CD4-positive, alpha-beta T cell treated with Interleukin-10 for 1 hour (primary cell): ENCODE measurements around the gene CELSR1.
A peak's percentile ranks its signal among the peaks of the same experiment; 100 is the strongest.

ENCODE experiments used
- DNase-seq: peaks from one replicate; pipeline ENCODE4 v3.0.0-alpha.2; 2020

The CELSR1 gene

DNA sequence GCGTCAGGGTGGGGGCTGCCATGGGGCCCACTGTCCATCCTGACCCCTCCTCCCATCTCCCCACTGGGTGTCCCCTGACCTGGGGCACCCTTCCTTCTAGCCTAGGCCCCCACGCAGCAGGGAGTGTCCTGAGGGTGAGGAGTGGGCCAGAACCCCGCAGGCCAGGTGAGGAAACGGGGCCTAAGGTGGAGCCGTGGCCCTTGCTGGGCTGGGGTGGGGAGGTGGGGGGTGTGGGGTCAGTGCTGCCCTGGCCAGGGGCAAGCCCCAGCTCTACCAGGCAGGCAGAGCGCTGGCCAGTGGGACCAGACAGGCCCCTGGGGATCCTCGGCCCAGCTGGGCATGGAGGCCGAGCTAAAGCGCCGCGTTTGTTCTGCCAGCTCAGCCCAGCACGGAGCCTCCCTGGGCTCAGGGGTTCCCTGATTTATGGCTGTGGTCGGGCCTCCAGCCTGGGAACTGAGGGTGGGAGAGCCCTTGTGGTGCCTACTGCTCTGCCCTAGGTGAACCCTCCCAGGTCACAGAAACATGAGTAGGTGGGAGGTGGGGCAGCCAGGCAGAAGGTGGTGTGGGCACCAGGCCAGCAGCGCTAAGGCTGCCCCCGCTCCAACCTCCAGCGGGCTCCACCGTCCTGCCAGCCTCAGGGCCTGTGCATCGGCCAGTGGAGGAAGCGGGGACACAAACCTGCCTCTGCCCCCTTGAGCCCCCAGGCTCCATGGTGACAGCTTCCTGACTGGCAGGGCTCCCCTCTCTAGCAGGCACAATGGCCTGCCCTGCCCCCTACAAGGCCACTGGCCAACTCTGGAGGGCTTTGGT is 179.5 kb downstream of the CELSR1 start:
- no peak for DNase-seq

DNA sequence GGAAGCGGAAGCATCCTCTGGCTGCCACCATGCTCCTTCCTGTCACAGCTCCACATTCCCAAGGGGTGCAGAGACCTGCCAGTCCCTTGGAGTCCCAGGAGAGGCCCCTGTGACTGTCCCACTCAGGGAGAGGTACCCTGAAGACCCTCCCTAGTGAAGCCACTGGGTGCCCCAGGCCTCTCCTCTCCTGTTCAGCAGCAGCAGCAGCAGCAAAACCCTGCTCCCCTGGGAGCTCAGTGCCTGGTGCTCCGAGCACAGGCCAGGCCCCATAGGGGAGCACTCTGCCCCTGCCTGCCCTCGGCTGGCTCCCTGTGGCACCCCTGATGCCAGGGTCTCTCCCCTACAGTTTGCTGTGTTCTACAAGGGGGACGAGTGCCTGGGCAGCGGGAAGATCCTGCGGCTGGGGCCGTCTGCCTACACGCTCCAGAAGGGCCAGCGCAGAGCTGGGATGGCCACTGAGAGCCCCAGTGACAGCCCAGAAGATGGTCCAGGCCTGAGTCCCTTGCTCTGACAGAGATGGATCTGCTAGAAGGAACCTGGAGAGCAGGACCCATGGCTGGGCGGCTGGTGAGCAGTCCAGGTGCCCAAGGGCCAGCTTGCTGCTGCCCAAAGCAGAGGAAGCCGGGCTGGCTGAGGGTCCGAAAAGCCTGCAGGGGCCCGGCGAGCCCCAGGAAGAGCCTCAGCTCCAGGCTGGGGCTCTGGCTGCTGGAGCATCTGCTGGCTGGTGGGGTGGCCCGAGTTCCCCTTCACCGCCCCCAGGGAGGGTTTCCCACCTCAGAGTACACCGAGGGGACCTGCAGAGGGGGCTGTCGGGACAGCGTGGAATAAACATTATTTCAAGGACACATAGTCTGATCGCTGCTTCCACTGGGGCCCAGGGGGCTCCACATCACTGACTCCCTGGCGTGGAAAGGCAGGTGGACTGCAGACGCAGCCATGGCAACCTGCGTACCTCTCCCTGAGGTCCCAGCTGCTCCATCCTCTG is 180.6 kb downstream of the CELSR1 start:
- DNase-seq: no peak

DNA sequence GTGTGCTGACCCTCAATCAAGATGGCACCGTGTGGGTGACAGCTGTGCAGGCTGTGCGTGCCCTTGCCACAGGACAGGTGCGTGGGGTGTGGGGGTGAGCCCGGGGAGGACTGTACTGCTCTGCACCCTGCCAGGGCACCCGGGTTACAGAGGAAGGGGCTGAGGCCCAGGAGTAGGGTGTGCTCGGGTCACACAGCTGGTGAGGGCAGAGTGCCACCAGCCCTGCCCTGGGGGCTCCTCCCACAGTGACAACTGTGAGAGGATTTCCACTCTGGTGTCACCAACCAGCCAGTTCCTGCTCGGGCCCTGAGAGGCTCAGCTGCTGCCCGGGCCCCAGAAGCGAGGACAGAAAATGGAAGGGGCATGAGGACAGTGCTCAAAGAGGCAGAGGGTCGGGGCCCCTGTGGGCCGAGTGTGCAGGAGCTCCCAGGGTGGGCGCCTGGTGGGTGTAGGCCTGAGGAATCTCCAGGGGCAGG is 181.4 kb downstream of the CELSR1 start:
- DNase-seq: no peak

DNA sequence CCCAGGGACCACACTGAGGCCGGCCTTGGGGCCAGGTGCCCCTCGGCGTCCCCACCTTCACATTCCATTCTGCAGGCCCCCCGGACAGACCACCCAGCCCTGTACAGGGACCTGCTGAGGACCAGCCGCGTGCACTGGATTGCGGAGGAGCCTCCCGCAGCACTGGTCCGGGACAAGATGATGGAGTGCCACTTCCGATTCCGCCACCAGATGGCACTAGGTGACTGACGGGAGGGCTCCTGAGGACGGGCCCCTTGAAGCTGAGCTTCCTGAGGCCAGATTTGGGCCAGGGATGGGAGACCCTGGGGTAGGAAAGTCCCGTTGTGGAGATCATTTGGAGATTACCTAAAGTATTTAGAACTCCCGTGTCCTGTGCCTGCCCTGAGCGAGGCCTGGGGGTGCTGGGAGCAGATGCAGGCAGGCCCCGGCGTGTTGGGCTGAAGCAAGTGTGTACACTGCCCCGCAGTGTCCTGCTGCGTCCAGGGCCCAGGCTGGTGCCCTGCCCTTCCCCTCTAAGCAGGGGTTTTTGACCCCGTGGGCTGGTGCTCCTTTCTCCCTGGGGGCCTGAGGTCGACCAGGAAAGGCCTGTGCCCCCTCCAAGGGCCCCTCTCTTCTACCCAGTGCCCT is 181.9 kb downstream of the CELSR1 start:
- DNase-seq: peak; percentile 59

DNA sequence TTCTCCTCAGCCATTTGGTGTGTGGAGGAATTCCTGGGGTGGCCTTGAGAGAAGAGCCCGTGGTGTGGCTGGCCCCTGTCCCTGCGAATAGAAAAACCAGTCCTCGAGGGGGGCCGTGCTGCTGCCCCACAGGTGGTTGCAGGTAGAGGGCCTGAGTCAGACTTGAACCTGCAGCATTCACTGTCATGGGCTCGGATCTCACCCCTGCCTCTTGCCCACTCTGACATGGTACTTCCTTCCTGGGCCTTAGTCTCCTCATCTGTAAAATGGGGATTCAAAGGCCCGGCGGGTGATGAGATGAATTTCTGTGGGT is 182.5 kb downstream of the CELSR1 start:
- no peak for DNase-seq

DNA sequence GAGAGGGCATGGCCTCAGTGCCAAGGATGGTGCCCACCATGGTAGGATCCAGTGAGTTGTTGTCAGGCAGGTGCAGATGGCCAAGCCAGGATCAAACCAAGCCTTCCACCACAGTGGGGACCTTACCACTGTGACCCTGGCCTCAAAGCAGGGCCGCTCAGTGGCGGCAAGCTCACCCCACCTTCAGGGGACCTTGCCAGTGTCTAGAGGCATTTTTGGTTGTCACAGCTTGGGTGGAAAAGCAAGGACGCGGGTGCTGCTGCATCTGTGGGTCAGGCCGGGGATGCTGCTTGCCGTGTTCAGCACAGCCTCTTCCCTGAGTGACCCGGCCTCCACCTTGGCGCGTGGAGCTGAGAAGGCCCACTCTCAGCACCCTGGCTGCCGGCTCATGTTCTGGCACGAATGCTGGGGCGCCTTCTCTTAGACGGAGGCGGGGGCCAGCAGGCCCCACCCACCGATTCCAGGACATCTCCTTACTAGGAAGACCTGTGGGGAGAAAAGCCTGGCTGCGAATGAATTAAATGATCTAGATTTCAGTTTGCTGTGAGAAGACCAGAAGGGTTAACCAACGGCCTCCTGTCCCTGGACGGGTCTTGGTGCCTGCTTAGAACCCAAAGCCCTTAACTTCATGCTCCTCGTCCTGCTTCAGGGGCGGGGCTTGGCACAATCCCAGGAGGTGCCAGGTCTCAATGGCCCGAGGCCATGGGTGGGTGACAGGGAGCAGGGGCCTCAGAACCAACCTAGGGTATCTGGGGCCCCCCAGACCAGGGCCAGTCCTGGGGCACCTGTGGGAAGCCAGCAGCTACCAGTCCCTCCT is 183.0 kb downstream of the CELSR1 start:
- DNase-seq: no peak

DNA sequence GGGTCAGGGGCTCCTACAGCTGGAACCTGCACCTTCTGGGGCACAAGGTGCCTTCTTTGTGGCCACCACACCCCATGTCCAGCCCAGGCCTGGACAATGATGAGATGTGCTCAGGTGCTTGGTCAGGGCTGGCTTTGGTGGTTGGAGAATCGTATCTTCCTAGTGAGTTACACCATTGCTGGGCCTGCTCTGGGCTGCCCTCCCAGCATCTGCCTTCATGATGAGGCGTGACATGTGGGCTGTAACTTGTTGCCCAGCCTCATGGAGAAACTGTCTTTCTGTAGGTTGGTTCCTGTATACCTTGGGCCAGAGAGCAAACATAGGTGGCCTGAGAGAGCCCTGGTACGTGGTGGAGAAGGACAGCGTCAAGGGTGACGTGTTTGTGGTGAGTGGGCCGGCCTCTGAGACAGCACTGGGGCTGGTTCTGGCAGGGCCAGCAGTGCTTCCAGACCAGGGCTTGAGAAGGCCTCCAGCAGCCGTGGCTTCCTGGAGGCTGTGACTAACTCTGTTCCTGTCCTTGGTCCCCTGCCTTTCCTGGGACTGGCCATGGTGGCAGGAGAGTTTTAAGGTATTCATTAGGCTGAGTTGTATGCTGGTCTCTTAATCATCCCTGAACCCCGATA is 183.8 kb downstream of the CELSR1 start:
- DNase-seq: no peak

DNA sequence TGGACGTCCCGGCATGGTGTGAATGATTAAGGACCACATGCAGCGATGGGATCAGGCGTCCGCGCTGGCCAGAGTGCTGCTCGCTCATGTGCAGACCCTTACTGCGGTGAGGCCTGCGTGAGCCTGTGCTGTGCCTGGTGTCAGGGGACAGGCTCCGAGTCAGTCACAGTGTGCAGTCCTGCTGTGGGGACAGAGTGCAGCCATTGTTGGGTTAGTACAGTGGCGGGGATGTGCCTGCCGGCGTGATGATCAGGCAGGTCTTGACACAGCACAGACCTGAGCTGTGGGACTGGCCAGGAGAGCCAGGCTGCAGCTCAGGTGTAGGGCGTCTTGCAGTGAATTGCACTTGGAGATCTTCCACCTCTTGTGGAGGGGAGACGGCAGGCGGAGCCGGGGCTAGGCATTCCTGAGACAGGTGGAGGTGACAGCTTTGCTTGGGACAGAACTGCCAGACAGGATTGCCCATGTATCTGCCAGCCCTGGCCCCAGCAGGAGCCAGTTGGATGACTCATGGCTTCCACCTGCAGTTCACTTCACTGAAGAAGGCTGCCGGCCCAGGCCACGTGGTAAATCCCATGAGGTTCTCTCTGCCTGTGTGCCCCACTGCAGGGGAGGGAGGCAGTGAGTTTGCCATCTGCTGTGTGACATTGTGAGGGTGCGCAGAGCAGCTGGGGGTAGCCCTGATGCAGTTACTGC is 184.6 kb downstream of the CELSR1 start:
- no peak for DNase-seq

DNA sequence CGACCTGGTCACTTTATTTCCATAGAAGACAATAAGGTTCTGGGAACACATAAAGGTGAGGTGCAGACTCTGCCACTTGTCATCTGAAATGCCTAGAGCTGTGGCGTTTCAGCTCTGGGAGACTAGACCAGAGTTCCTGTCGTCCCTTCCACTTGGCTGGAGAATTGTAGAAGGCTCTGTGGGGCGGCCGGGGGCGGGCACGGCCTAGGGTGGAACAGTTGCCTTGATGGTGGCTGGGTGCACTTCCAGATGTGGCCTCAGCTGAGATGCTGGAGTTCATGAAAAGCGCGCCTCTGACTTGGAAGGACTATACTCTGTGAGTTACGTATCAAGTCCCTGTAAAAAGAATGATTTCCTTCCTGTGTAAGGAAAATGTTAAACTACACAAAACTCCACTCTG is 185.1 kb downstream of the CELSR1 start:
- no peak for DNase-seq

DNA sequence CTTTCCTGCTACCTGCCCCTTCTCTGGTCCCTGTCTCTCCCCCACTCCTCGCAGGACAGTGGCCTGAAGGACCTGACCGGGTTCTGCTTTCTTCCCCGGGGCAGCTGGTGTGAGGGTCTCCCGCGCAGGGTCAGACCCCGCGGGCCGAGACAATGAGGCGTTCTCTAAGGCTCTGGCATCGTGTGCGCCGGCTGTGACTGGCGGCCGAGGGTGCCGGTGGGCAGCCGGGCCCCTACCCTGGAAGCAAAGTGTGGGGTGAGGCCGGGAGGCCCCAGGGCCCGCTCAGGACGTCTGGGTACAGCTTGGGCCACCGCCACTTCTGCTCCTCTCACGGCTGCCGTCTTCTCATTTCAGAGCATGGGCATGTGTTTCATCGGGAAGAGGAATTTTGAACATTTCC is 185.7 kb downstream of the CELSR1 start:
- DNase-seq: no peak

DNA sequence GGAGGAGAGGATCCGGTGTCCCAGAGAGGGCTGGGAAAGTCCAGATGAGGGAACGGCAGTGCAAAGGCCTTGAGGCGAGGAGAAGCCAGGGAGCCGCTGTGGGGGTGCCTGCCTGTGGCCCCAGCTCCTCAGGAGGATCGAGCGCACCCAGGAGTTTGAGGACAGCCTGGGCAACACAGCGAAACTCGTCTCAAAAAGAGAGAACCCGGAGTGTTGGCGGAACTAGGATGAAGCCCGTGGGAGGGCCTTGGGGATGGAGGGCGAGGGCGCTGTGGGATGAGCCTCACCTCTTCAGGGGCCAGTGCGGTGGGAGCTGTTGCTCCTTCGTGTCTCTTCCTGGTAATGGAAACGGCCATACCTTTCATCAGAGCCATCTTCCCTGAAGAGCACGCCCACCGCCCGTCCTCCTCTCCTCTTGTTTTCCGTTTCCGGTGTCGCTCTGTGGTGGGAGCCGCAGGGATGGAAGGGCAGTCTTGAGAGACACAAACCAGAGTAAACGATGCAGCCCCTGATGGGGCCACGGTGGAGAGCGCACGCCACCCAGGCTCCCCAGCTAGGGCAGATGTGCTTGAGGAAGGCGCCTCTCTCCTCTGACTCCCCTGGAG is 186.2 kb downstream of the CELSR1 start:
- DNase-seq: no peak

DNA sequence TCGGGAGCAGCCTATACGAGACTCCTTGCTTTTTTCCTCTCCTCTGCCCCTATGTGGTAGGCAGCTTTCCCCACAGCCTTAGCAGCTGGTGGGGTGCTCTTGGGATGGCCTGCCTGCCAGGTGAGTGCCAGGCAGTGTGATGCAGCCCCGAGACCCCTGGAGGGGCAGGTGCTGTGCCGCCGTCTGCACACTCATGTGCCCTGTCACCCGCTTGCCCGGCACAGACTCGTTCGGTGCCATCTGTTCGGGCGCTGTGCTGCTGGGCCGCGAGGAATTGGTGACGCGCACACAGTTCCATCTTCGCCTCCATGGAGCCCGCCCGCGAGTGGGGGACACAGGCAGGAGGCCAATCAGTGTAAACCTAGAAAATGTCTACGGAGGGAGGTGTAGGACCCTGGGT is 186.8 kb downstream of the CELSR1 start:
- no peak for DNase-seq

DNA sequence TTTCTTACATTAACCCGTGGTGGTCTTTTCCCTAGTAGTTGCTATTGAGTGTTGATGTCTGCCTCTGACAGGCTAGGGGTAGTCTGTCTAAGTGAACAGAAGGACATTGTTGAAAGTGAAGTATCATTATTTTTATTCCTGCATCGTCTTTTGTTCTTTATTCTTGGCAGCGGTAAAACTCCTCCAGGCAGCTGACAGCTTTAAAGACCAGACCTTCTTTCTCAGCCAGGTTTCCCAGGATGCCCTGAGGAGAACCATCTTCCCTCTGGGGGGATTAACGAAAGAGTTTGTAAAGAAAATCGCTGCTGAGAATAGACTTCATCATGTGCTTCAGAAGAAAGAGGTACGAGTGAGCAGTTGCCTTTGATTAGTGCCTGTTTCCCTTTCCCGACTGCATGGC is 187.3 kb downstream of the CELSR1 start:
- no peak for DNase-seq

DNA sequence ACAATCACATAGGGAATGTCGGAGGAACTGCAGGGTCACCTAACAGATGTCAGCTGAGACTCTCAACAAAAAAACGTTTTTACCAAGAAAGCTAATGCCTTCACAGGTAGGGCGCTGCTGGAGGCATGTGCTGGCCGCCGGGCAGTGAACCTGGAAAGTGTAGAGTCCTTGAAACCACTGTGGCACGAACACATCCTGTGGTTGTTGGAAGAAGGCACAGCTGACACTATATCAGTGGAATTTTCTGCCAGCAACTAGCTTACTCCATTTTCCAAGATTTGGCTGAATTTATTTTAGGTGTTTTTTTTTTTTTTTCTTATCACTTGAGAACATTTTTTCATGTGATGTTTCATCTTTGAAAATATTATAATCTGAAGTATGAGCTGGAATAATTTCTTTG is 187.7 kb downstream of the CELSR1 start:
- no peak for DNase-seq

DNA sequence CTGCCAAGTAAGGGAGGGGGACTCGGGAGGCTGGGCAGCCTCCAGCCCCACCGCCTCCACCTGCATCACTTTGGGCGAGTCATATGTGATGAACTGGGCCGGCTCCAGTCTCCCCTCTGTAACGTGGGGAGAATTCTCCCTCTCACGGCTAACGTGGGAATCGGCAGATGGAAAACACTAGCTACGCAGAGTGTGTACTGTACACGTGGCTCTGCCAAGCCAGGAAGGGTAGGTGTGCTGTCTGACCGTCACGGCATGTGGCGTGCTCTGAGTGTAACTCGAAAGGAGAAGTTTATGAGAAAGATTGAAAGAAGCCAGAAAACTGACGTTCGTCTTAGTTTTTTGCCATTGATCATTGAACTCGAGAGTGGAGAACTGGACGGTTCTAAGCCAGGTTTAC is 188.2 kb downstream of the CELSR1 start:
- DNase-seq: no peak

DNA sequence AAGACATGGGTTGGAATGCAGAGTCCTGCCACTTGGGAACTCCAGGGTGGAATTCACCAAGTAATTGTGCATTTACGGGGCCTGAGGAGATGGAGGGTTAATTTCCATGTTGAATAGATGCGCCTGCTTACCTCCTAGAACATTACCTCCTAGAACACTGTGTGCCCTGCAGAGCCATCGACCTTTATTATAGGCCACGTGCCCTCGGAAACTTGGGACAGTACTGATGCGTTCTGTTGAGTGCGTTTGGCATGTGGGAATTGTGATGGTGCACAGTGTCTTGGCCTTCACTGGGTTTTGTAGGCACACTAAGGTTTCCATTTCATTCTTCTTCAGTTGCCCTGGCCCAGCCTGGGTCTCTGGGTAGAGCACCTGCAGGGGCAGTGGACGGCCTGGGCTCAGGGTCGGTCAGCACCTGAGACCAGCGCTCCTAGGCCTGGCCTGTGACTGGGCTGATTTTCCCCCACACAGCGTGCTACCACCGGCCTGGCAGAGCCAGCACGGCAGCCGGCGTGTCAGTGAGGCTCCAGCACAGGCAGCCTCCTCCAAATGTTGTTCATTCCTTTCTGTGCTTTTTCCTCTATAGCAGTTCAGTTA is 189.2 kb downstream of the CELSR1 start:
- DNase-seq: no peak

DNA sequence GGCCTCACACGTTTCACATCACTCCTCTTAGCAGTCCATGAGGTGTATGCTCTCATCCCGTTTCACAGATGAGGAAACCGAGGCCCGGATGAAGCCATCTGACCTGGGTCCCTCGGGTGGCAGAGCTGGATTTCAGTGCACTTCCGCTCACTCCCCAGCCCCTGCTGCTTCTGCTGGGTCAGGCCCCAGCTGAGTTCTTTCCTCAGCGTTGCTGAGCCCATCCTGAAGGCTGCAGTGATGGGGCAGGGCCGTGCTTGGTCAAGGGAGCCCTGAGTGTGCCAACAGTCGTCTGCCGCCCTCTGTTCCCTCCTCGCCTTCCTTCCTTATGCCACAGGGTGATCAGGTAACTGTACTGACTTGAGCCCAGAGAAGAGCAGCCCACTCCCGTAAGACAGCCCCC is 189.8 kb downstream of the CELSR1 start:
- DNase-seq: no peak

DNA sequence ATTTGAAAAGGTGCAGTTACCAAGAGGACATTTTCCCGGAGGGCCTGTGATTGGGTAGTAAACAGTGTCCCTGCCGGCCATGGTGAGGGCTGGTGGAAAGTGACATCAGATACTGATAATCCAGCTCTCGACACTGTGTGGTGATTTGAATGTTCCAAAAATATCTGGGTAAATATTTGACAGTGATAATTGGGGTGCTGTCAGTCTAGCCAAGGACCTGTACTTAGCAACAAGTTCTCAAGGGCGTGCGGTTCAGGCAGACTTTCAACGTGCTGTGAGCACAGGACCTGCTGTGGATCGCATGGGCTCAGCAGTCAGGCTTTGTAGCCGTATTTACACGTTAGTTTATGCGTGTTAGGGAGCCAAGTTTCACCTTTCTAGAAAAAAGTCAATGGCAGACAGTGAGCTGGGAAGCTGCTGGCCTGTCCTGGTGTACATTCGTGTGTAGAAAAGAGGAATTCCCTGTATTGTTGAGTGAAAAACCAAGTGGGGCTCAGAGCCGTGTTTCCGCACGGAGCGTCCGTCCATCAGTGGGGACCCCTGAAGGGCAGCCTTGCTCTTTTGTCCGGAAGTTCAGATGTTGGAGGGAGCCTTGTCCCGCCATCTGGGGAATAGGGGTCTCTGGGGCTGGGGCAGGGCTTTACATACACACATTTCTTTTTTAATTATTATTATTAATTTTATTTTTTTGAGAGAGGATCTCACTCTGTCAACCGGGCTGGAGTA is 190.6 kb downstream of the CELSR1 start:
- no peak for DNase-seq

DNA sequence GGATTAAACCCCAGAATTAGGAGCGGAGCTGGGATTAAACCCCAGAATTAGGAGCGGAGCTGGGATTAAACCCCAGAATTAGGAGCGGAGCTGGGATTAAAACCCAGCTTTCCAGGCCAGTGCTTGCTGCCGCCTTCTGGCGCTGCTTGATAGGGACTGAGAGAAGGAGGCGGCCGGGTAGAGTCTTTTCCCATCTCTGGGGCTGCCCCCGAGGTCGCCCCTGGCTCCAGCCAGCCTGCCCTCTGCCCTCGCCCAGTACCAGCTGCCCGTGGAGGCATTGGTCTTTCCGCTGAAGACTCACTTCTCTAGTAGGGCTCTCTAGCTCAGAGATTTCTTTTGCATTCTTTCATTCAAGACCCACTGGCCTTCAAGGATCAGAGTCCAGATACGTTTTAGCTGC is 196.7 kb downstream of the CELSR1 start:
- no peak for DNase-seq

DNA sequence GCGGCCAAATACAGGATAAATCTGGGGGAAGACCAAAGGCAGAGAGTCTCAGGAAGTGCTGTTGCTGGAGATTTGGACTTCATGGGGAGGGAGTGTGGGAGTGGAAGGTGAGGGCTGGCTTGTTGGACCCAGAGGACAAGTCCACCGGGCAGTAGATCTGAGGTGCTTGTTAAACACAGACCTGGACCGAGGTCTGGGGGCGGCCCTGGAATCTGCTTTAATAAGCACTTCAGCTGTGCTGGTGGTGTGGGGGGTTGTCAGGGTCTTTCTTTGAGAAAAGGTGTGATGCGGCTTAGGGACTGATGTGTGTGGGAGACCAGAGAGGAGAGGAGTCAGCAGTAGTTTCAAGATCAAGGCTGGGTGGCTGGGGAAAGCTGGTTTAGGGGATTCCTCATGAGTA is 197.5 kb downstream of the CELSR1 start:
- no peak for DNase-seq
